Breast epithelium (tissue), 3 donors: ENCODE measurements around the gene GPX2.

Experiments
- POLR2A ChIP-seq: fragments of 450-650 bp; IDR thresholded peaks from one replicate; pipeline ENCODE4 v1.6.1; 2016; ENCODE audit warnings: antibody characterized with exemption, mild to moderate bottlenecking, moderate library complexity
- POLR2AphosphoS5 ChIP-seq, 3 donors: sonication (generic); formaldehyde crosslinking; IDR thresholded peaks; one replicate each; pipeline ENCODE4 v1.6.1; 2017; ENCODE audit warnings: antibody characterized with exemption in 3 of 3
- TF ChIP-seq, protein P1 (sequence below), 3 donors: fragments of 450-650 bp; IDR thresholded peaks; one replicate each; pipeline ENCODE4 v1.5.1; 2016 to 2017; ENCODE audit warnings: antibody characterized with exemption in 3 of 3, mild to moderate bottlenecking in 3 of 3, moderate library complexity in 3 of 3

DNA sequence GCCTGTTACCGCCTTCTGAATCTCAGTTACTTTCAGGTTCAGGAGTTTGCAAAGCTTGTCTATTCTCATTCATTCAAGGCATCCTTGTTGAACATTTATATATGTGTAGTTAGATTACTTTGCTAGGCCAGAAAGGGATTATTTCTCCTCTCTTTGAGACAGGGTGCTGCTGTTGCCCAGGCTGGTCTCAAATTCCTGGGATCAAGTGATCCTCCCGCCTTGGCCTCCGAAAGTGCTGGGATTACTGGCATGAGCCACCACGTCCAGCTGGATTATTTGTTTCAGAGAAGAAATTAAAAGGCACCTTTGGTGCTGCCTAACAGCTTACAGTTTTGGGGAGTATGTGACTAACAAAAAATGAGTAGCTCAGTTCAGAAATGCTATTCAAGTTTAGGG, 27.5 kb downstream of the GPX2 start:
- TF ChIP-seq, protein P1, sequence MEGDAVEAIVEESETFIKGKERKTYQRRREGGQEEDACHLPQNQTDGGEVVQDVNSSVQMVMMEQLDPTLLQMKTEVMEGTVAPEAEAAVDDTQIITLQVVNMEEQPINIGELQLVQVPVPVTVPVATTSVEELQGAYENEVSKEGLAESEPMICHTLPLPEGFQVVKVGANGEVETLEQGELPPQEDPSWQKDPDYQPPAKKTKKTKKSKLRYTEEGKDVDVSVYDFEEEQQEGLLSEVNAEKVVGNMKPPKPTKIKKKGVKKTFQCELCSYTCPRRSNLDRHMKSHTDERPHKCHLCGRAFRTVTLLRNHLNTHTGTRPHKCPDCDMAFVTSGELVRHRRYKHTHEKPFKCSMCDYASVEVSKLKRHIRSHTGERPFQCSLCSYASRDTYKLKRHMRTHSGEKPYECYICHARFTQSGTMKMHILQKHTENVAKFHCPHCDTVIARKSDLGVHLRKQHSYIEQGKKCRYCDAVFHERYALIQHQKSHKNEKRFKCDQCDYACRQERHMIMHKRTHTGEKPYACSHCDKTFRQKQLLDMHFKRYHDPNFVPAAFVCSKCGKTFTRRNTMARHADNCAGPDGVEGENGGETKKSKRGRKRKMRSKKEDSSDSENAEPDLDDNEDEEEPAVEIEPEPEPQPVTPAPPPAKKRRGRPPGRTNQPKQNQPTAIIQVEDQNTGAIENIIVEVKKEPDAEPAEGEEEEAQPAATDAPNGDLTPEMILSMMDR (IDR thresholded peaks at IDR 0.05) = no peak
- TF ChIP-seq POLR2A (no peak), POLR2AphosphoS5 (IDR thresholded peaks at IDR 0.05) (no peak)
